Measurements from ENCODE around the gene FAM227B.

The FAM227B gene

GRCh38 chr15:49278751-49279150 lies 341.9 kb downstream of the FAM227B start:
- no peak for TF ChIP-seq CTCF (conservative IDR thresholded peaks at IDR 0.05; ENCODE audit: low read depth, low read length)
- no peak overlapping the region for H3K4me3 ChIP-seq (ENCODE audit: low read length)
- DNase-seq (ENCODE audit: low read depth) = no peak

Data from retinal pigment epithelial cell (primary cell).